ENCODE data around the gene SNCA. TPM values are rescaled to one million over a fixed set of nuclear protein-coding genes. Genes with fewer than 3 reads are reported as not detected.

SNCA gene
- total and polyA plus RNA-seq, 2 of the 8 experiments (the other 6 are each of a cell fraction or from before 2014, with no cell fraction given), result 8.5 to 16.8 TPM

- TF ChIP-seq SAP30 (IDR thresholded peaks at IDR 0.05; ENCODE audit: insufficient read depth, insufficient replicate concordance, low read length), result no peak
- no peak for TF ChIP-seq ASH2L (IDR thresholded peaks at IDR 0.05; ENCODE audit: low read length)
These were observed 133.0 kb downstream of the SNCA start (continued) for GRCh38 chr4:89703829-89704590.
